ENCODE results near the gene GZMA. TPM values are rescaled to one million over a fixed set of nuclear protein-coding genes. Genes with fewer than 3 reads are reported as not detected.

The GZMA gene
- total RNA-seq, 1 donor from 2014 or later: not detected

GRCh38 chr5:55110217-55110616 lies 7.8 kb downstream of the GZMA start:
- ATAC-seq (ENCODE audit: low read depth) (no peak), DNase-seq (no peak)
- intact Hi-C loops (cut with micrococcal nuclease): no loop called here
- POLR2A ChIA-PET: no interaction called here
- H3K27ac Mint-ChIP-seq: no peak overlapping the region
- H3K9me3 Mint-ChIP-seq: no peaks in the 10 kb centered on the region
- H3K4me3 Mint-ChIP-seq: no peak overlapping the region
- CTCF ChIA-PET: no interaction called here
- TF ChIP-seq CTCF (IDR thresholded peaks at IDR 0.05): no peak
- H3K27me3 Mint-ChIP-seq: peaks cover 10% of the 10 kb centered on the region
- H3K36me3 Mint-ChIP-seq (ENCODE audit: low read depth): no peaks in the 10 kb centered on the region
- H3K4me1 Mint-ChIP-seq: no peaks in the 10 kb centered on the region

GRCh38 chr5:55113327-55113726 lies 10.9 kb downstream of the GZMA start:
- Mint-ChIP-seq H3K4me3 (no peak overlapping the region), H3K27ac (no peak overlapping the region), H3K36me3 (ENCODE audit: low read depth) (no peaks in the 10 kb centered on the region), H3K27me3 (peaks cover 15% of the 10 kb centered on the region), H3K4me1 (no peaks in the 10 kb centered on the region), H3K9me3 (no peaks in the 10 kb centered on the region)
- TF ChIP-seq CTCF (IDR thresholded peaks at IDR 0.05): no peak
- CTCF ChIA-PET: no interaction called here
- no peak for ATAC-seq (ENCODE audit: low read depth)
- intact Hi-C loops (cut with micrococcal nuclease): no loop called here
- POLR2A ChIA-PET: no interaction called here
- no peak for DNase-seq

- intact Hi-C loops (cut with micrococcal nuclease): no loop called here
- Mint-ChIP-seq H3K9me3 (no peaks in the 10 kb centered on the region), H3K27me3 (peaks cover 10% of the 10 kb centered on the region), H3K4me3 (no peak overlapping the region), H3K27ac (no peak overlapping the region), H3K36me3 (ENCODE audit: low read depth) (no peaks in the 10 kb centered on the region), H3K4me1 (no peaks in the 10 kb centered on the region)
- TF ChIP-seq CTCF (IDR thresholded peaks at IDR 0.05): no peak
- ATAC-seq (ENCODE audit: low read depth) (no peak), DNase-seq (no peak)
- POLR2A ChIA-PET: no interaction called here
- CTCF ChIA-PET: no interaction called here
Observed at GRCh38 chr5:55114061-55114460, 11.6 kb downstream of the GZMA start.

GRCh38 chr5:55123365-55123764 lies 20.9 kb downstream of the GZMA start:
- TF ChIP-seq CTCF (IDR thresholded peaks at IDR 0.05): no peak
- peaks cover 13% of the 10 kb centered on the region for H3K27me3 Mint-ChIP-seq
- ATAC-seq (ENCODE audit: low read depth) (no peak), DNase-seq (no peak)
- no peaks in the 10 kb centered on the region for H3K9me3 Mint-ChIP-seq
- H3K36me3 Mint-ChIP-seq (ENCODE audit: low read depth): no peaks in the 10 kb centered on the region
- no peaks in the 10 kb centered on the region for H3K4me1 Mint-ChIP-seq
- POLR2A ChIA-PET: no interaction called here
- CTCF ChIA-PET: no interaction called here
- H3K27ac Mint-ChIP-seq: no peak overlapping the region
- no peak overlapping the region for H3K4me3 Mint-ChIP-seq
- intact Hi-C loops (cut with micrococcal nuclease): no loop called here

- H3K9me3 Mint-ChIP-seq: peaks cover 9% of the 10 kb centered on the region
- intact Hi-C loops (cut with micrococcal nuclease): no loop called here
- no peak overlapping the region for H3K27ac Mint-ChIP-seq
- DNase-seq: no peak
- ATAC-seq (ENCODE audit: low read depth): no peak
- CTCF ChIA-PET: no interaction called here
- H3K27me3 Mint-ChIP-seq: peaks cover 17% of the 10 kb centered on the region
- no peaks in the 10 kb centered on the region for H3K4me1 Mint-ChIP-seq
- H3K36me3 Mint-ChIP-seq (ENCODE audit: low read depth): no peaks in the 10 kb centered on the region
- no peak for TF ChIP-seq CTCF (IDR thresholded peaks at IDR 0.05)
- POLR2A ChIA-PET: no interaction called here
- no peak overlapping the region for H3K4me3 Mint-ChIP-seq
Observed at GRCh38 chr5:55134053-55134722, 31.7 kb downstream of the GZMA start.
